Measurements from ENCODE around the gene OR7C2. TPM values are rescaled to one million over a fixed set of nuclear protein-coding genes. Genes with fewer than 3 reads are reported as not detected.

The OR7C2 gene
- polyA plus RNA-seq, 2 of the 4 experiments (the other 2 are of a cell fraction): not detected

DNA sequence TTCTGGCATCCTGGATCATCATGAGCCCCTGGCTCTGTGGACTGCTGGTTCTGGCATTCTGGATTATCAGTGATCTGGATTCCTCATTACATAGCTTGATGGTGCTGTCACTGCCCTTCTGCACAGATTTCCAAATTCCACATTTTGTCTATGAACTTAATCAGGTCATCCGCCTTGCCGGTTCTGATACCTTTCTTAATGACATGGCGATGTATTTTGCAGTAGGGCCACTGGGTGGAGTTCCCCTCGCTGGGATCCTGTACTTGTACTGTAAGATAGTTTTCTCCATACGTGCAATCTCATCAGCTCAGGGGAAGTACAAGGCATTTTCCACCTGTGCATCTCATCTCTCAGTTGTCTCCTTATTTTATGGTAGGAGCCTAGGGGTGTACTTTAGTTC is 24.4 kb upstream of the OR7C2 start:
- TF ChIP-seq NPAS2 (CRISPR knock-in tag; IDR thresholded peaks at IDR 0.05; ENCODE audit: borderline replicate concordance) (no peak), CHD2 (IDR thresholded peaks at IDR 0.05; ENCODE audit: low read length, partially characterized antibody) (no peak), SMC3 (IDR thresholded peaks at IDR 0.05) (no peak), NR3C1 (IDR thresholded peaks at IDR 0.05) (no peak), EHMT2 (IDR thresholded peaks at IDR 0.05; ENCODE audit: low read depth) (no peak), ZC3H11A (IDR thresholded peaks at IDR 0.05) (no peak), HOXB5 (CRISPR knock-in tag; IDR thresholded peaks at IDR 0.05) (no peak), RNF2 (IDR thresholded peaks at IDR 0.05; ENCODE audit: borderline replicate concordance, low read depth) (no peak), SREBF2 (IDR thresholded peaks at IDR 0.05) (no peak)
- TF ChIP-seq, protein P1, sequence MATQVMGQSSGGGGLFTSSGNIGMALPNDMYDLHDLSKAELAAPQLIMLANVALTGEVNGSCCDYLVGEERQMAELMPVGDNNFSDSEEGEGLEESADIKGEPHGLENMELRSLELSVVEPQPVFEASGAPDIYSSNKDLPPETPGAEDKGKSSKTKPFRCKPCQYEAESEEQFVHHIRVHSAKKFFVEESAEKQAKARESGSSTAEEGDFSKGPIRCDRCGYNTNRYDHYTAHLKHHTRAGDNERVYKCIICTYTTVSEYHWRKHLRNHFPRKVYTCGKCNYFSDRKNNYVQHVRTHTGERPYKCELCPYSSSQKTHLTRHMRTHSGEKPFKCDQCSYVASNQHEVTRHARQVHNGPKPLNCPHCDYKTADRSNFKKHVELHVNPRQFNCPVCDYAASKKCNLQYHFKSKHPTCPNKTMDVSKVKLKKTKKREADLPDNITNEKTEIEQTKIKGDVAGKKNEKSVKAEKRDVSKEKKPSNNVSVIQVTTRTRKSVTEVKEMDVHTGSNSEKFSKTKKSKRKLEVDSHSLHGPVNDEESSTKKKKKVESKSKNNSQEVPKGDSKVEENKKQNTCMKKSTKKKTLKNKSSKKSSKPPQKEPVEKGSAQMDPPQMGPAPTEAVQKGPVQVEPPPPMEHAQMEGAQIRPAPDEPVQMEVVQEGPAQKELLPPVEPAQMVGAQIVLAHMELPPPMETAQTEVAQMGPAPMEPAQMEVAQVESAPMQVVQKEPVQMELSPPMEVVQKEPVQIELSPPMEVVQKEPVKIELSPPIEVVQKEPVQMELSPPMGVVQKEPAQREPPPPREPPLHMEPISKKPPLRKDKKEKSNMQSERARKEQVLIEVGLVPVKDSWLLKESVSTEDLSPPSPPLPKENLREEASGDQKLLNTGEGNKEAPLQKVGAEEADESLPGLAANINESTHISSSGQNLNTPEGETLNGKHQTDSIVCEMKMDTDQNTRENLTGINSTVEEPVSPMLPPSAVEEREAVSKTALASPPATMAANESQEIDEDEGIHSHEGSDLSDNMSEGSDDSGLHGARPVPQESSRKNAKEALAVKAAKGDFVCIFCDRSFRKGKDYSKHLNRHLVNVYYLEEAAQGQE (IDR thresholded peaks at IDR 0.05): no peak
- ChIA-PET POLR2A (no interaction called here), CTCF (interaction anchor here (0.7 kb wide), 1 partner anchor 111 kb away, joined by 3 read pairs; no protein-coding TSS in a partner anchor)
- ATAC-seq: no peak
- peak; percentile 2 to 5 for DNase-seq (ENCODE audit: low read depth in 1 of 2, low spot score in 1 of 2)
- Histone ChIP-seq H3K4me2 (no peak overlapping the region), H3K4me3 (no peak overlapping the region), H3K9me3 (no peaks in the 10 kb centered on the region), H3K4me1 (no peaks in the 10 kb centered on the region), H3K27ac (no peak overlapping the region)
- 14% methylated on average over 5 of the region's 5 CpGs for WGBS (ENCODE audit: missing lambda C conversion rate)
- FAIRE-seq: no peak

DNA sequence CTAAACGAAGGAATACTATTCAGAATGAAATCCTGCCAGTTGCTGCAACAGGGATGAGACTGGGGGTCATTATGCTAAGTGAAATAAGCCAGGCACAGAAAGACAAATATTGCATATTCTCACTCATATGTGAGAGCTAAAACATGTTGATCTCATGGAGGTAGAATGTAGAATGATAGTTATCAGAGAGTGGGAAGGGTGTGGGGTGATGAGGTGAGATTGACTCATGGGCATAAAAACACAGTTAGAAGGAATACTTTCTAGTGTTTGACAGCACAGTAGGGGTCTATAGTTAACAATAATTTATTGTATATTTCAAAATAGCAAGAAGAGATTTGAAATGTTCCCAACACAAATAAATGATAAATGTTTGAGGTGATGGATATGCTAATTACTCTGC is 7.8 kb upstream of the OR7C2 start:
- no peak for ATAC-seq
- CTCF ChIA-PET: no interaction called here

More for the DNA sequence above, 7.8 kb upstream of the OR7C2 start:
- POLR2A ChIA-PET: no interaction called here
- no peak overlapping the region for H3K27ac ChIP-seq
- no peak for FAIRE-seq
- no peaks in the 10 kb centered on the region for H3K4me1 ChIP-seq
- TF ChIP-seq ZC3H11A (IDR thresholded peaks at IDR 0.05): no peak
- no peak for TF ChIP-seq NPAS2 (CRISPR knock-in tag; IDR thresholded peaks at IDR 0.05; ENCODE audit: borderline replicate concordance)
- TF ChIP-seq, protein P2, sequence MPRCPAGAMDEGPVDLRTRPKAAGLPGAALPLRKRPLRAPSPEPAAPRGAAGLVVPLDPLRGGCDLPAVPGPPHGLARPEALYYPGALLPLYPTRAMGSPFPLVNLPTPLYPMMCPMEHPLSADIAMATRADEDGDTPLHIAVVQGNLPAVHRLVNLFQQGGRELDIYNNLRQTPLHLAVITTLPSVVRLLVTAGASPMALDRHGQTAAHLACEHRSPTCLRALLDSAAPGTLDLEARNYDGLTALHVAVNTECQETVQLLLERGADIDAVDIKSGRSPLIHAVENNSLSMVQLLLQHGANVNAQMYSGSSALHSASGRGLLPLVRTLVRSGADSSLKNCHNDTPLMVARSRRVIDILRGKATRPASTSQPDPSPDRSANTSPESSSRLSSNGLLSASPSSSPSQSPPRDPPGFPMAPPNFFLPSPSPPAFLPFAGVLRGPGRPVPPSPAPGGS (IDR thresholded peaks at IDR 0.05): no peak
- TF ChIP-seq HEYL (CRISPR knock-in tag; IDR thresholded peaks at IDR 0.05): no peak
- no peak for TF ChIP-seq HOXB5 (CRISPR knock-in tag; IDR thresholded peaks at IDR 0.05)
- TF ChIP-seq, protein P3, sequence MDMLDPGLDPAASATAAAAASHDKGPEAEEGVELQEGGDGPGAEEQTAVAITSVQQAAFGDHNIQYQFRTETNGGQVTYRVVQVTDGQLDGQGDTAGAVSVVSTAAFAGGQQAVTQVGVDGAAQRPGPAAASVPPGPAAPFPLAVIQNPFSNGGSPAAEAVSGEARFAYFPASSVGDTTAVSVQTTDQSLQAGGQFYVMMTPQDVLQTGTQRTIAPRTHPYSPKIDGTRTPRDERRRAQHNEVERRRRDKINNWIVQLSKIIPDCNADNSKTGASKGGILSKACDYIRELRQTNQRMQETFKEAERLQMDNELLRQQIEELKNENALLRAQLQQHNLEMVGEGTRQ (IDR thresholded peaks at IDR 0.05): no peak
- no peak for TF ChIP-seq POLR2A (IDR thresholded peaks at IDR 0.05; ENCODE audit: low read length)
- TF ChIP-seq, protein P4, sequence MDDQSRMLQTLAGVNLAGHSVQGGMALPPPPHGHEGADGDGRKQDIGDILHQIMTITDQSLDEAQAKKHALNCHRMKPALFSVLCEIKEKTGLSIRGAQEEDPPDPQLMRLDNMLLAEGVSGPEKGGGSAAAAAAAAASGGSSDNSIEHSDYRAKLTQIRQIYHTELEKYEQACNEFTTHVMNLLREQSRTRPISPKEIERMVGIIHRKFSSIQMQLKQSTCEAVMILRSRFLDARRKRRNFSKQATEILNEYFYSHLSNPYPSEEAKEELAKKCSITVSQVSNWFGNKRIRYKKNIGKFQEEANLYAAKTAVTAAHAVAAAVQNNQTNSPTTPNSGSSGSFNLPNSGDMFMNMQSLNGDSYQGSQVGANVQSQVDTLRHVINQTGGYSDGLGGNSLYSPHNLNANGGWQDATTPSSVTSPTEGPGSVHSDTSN (IDR thresholded peaks at IDR 0.05): no peak
- TF ChIP-seq CHD2 (IDR thresholded peaks at IDR 0.05; ENCODE audit: low read length, partially characterized antibody): no peak
- TF ChIP-seq PHF8 (IDR thresholded peaks at IDR 0.05; ENCODE audit: borderline replicate concordance, low read depth): no peak
- no peak for TF ChIP-seq EHF (CRISPR knock-in tag; IDR thresholded peaks at IDR 0.05)
- no peak for TF ChIP-seq JUNB (IDR thresholded peaks at IDR 0.05)
- TF ChIP-seq, protein P5, sequence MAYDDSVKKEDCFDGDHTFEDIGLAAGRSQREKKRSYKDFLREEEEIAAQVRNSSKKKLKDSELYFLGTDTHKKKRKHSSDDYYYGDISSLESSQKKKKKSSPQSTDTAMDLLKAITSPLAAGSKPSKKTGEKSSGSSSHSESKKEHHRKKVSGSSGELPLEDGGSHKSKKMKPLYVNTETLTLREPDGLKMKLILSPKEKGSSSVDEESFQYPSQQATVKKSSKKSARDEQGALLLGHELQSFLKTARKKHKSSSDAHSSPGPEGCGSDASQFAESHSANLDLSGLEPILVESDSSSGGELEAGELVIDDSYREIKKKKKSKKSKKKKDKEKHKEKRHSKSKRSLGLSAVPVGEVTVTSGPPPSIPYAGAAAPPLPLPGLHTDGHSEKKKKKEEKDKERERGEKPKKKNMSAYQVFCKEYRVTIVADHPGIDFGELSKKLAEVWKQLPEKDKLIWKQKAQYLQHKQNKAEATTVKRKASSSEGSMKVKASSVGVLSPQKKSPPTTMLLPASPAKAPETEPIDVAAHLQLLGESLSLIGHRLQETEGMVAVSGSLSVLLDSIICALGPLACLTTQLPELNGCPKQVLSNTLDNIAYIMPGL (CRISPR knock-in tag; IDR thresholded peaks at IDR 0.05; ENCODE audit: borderline replicate concordance): no peak
- TF ChIP-seq SREBF2 (IDR thresholded peaks at IDR 0.05): no peak
- no peak overlapping the region for H3K4me2 ChIP-seq
- no peaks in the 10 kb centered on the region for H3K9me3 ChIP-seq
- no peak for DNase-seq (ENCODE audit: low read depth in 1 of 2, low spot score in 1 of 2)
- no peak overlapping the region for H3K4me3 ChIP-seq
- WGBS (ENCODE audit: missing lambda C conversion rate): 0% methylated on average over 1 of the region's 1 CpG
